GM12865 (cell line): Measurements from ENCODE around the gene BST1.

Experiments used
- DNase-seq: peaks from one replicate; pipeline ENCODE4 v3.0.0; 2010; ENCODE audit warnings: low read depth
- H3K4me3 ChIP-seq: 2 replicates; pipeline ENCODE4 v1.5.1; 2011; ENCODE audit warnings: mild to moderate bottlenecking, low read depth, low read length, control low read depth
- TF ChIP-seq, protein P1 (sequence below): IDR thresholded peaks from 2 replicates; pipeline ENCODE4 v1.5.1; 2011; ENCODE audit warnings: low read length, control low read depth, low read depth, inconsistent platforms; ENCODE audit not compliant: insufficient read depth; ENCODE audit errors: missing control alignments

BST1 gene, protein sequence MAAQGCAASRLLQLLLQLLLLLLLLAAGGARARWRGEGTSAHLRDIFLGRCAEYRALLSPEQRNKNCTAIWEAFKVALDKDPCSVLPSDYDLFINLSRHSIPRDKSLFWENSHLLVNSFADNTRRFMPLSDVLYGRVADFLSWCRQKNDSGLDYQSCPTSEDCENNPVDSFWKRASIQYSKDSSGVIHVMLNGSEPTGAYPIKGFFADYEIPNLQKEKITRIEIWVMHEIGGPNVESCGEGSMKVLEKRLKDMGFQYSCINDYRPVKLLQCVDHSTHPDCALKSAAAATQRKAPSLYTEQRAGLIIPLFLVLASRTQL

DNA sequence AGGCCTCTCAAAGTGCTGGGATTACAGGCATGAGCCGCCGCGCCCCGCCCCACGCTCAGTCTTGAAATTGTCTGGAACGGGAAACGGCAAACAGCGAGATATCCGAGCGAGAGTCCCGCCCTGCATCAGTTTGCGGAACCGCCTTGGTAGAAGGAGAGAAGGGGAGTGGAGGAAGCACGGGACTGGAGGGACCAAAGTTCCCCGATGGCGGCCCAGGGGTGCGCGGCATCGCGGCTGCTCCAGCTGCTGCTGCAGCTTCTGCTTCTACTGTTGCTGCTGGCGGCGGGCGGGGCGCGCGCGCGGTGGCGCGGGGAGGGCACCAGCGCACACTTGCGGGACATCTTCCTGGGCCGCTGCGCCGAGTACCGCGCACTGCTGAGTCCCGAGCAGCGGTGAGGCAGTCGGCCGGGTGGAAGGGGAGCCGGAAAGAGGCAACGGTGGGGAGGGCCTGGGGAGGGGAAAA lies at the start of gene BST1:
BST1 (plus strand) TSS at position 125 of the 463 bp plus-strand sequence; CDS start at position 205, 80 bp downstream.
- H3K4me3 ChIP-seq = peak within 1 kb of the TSS; percentile 46
- peak; percentile 26 for DNase-seq
- TF ChIP-seq, protein P1, sequence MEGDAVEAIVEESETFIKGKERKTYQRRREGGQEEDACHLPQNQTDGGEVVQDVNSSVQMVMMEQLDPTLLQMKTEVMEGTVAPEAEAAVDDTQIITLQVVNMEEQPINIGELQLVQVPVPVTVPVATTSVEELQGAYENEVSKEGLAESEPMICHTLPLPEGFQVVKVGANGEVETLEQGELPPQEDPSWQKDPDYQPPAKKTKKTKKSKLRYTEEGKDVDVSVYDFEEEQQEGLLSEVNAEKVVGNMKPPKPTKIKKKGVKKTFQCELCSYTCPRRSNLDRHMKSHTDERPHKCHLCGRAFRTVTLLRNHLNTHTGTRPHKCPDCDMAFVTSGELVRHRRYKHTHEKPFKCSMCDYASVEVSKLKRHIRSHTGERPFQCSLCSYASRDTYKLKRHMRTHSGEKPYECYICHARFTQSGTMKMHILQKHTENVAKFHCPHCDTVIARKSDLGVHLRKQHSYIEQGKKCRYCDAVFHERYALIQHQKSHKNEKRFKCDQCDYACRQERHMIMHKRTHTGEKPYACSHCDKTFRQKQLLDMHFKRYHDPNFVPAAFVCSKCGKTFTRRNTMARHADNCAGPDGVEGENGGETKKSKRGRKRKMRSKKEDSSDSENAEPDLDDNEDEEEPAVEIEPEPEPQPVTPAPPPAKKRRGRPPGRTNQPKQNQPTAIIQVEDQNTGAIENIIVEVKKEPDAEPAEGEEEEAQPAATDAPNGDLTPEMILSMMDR = no peak

DNA sequence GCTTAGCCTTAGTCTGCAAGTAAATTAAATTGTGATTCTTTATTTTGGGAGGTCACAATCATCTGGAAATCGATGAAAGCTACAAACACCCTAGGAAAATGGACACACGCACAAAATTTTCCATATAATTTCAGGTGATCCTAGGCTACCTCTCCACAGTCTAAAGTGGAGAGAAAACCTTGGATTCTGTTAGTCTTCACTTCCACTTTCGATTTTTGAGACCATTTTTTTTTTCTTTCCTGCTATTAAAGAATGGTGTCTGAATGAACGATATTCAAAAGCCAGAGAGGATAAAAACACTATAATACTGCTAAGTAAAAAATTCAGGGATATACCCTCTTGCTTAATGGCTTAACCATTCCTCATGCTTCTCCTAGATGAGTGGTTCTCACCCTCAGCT lies 49.4 kb upstream of the BST1 start:
- DNase-seq = no peak
- TF ChIP-seq, protein P1 = no peak
- peak overlapping the region; percentile 97 for H3K4me3 ChIP-seq

DNA sequence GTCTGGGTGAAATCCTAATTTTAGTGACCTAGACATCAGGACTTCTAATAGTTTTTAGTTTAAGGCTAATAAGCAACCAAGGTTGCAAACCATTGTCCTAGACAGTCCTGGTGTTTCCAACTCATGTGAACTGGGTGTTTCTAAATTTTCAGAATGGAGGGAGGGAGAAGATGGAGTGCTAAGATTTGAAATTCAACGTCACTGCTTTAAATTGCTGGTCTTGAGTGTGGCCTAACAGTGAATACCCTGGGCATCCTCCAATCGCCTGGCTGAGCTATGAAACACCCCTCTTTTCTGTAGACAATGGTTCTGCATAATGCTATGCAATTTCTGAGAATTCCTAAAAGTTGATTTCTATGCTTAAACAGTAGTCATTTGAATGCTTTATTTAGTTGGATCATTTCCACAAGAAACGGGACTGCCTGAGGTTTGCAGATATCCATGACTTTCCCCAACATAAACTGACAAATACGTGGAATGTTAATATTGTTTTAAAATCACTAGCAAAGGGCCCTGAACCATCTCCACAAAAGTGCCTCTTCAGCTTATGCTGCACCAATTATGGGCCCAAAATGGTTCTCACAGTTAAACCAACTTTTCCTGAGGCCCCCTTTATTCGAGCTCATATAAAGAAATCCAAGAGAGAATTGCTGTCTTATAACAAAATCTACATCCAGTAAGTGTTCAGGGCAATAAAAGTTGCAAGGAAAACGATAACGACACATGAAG lies 48.8 kb upstream of the BST1 start:
- DNase-seq = peak; percentile 69
- TF ChIP-seq, protein P1 = no peak

DNA sequence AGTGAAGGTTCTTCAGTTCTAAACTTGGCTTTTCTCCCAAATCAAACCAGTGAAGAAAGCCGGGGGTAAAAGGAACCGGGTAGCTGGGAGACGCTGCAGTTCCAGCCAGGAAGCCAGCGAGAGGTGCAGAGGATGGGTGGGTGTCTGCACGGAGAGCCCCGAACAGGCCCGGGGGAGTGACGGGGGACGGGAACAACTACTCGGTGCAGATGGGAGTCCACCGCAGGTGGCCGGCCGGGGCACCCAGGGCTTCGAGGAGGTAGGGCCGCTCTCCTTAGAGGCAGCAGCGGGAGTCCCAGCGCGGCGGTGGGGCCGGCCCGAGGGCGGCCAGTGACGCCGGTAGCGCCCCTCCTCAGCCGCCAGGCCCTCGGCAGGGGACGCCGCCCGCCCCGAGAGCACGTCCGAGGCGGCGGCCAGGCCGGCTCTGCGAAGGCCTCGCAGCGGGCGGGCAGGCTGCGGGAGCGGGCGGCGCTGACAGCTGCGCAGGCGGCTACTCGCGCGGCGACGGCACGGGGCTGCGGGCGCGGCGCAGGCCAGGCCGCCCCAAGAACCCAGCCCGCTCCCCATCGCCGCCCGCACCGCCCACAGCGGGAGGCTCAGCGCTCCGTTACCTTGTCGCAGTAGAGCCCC lies 48.2 kb upstream of the BST1 start:
- peak overlapping the region; percentile 97 for H3K4me3 ChIP-seq
- TF ChIP-seq, protein P1 = no peak
- DNase-seq = no peak

More for the DNA sequence above, 48.8 kb upstream of the BST1 start:
- H3K4me3 ChIP-seq = peak overlapping the region; percentile 97

DNA sequence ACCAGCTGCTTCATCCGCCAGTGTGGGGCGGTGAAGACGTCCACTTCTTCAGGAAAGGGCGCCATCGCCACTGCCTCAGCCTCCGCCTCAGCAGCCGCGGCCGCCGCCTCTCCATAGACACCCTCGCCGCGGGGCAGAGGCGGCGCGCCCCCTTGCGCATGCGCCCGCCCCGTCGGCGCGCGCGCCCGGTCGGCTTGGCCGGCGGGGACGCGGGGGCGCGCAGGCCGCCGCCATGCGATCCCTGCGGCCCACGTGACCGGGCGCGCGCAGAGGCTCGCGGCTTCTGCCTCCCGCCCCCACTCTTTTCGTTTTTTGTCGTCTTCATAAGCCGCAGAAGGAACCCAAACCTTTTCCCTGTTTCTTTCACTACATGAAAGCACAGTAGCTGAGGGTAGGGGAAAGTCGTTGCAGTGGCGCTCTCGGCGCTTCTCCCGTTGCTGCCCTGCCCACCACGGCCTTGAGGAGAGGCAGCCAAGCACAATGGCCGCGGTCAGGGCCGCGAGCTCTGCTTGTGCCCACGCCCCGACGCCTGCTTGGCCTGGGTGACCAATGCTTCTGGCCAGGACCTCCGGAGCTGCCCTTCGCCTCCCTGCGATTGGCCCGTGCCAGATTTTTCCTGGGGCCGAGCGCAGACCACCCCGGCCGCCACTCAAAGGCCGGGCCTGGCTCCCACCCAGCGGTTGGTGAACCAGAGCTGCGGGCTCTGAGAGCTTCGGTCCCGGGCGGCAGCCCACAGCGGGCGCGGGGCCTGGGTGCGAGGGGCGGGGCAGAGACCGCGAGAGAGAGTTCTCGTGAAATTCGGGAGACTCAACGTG lies 47.4 kb upstream of the BST1 start, which contains the start of gene FBXL5:
FBXL5 (minus strand) TSS at position 135 of the 815 bp plus-strand sequence; CDS start at position 65, 70 bp downstream.
- H3K4me3 ChIP-seq = peak within 1 kb of the TSS; percentile 97
- TF ChIP-seq, protein P1 = no peak
- DNase-seq = peak; percentile 92

DNA sequence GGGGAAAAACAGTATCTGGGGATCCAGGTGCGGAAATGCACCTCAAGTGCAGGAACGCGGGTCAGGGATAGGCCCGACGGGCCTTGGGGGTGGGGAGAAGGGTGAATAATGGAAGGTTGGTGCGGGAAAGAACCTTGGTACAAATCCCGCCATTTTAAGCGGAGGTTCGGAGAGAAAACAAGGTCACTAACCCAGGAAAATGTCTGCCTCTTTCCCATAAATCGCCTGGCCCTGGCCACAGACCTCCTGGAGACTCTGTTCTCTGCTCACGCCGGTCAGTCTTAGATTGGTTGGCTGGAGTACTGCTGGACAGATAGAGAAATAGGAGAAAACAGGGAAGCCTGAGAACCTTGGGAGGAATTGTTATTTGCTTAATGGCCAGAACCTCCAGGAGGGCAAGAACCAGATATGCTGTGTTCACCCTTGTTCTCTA lies 46.8 kb upstream of the BST1 start:
- H3K4me3 ChIP-seq = peak overlapping the region; percentile 83
- TF ChIP-seq, protein P1 = no peak
- no peak for DNase-seq
